Measurements from ENCODE around the gene STPG3. TPM values are rescaled to one million over a fixed set of nuclear protein-coding genes. Genes with fewer than 3 reads are reported as not detected.

STPG3 gene
- polyA plus RNA-seq, 1 of the 3 experiments (the other 2 are of a cell fraction), result not detected

GRCh38 chr9:137233143-137233980 lies 17.7 kb upstream of the STPG3 start:
- H3K9me2 ChIP-seq, result no peaks in the 10 kb centered on the region
- H3K4me3 ChIP-seq (ENCODE audit: low read depth in 2 of 2, low read length in 1 of 2), result no peak overlapping the region
- H3K4me2 ChIP-seq, result no peak overlapping the region
- peaks cover 12% of the 10 kb centered on the region for H3K79me2 ChIP-seq (ENCODE audit: insufficient read depth)
- POLR2A ChIA-PET, result no interaction called here
- no peak for DNase-seq
- H4K20me1 ChIP-seq (ENCODE audit: insufficient read depth), result no peaks in the 10 kb centered on the region
- no peaks in the 10 kb centered on the region for H3K27me3 ChIP-seq (ENCODE audit: insufficient read depth)
- no peak overlapping the region for H3K9ac ChIP-seq
- H3K27ac ChIP-seq (ENCODE audit: low read depth in 2 of 2, low read length in 1 of 2), result no peak overlapping the region
- H3K36me3 ChIP-seq (replicated peaks in 1 of 2; ENCODE audit: control insufficient read depth in 1 of 2, insufficient read depth in 2 of 2, low read length in 1 of 2), result no peaks in the 10 kb centered on the region
- H3K9me3 ChIP-seq, result no peaks in the 10 kb centered on the region
- H2AFZ ChIP-seq (ENCODE audit: low read depth), result no peak overlapping the region
- peaks cover 1 to 26% of the 10 kb centered on the region in 2 experiments; a peak in 2 of 4 replicates for H3K4me1 ChIP-seq (ENCODE audit: control insufficient read depth in 1 of 2, insufficient read depth in 2 of 2, low read depth in 1 of 2, low read length in 1 of 2)
- TF ChIP-seq YY1 (IDR thresholded peaks at IDR 0.05; ENCODE audit: low read depth), result no peak
- TF ChIP-seq SMC3 (IDR thresholded peaks at IDR 0.05; ENCODE audit: low read depth, low read length), result no peak
- no peak for TF ChIP-seq ZBTB33 (IDR thresholded peaks at IDR 0.05; ENCODE audit: borderline replicate concordance, low read depth)
- no peak for TF ChIP-seq EP300 (IDR thresholded peaks at IDR 0.05; ENCODE audit: borderline replicate concordance in 1 of 2, low read depth in 1 of 2, low read length in 1 of 2)
- no peak for TF ChIP-seq SIN3A (IDR thresholded peaks at IDR 0.05; ENCODE audit: borderline replicate concordance, low read depth, low read length)
- no peak for TF ChIP-seq FOXJ3 (CRISPR knock-in tag; IDR thresholded peaks at IDR 0.05)
- TF ChIP-seq TAF1 (IDR thresholded peaks at IDR 0.05; ENCODE audit: borderline replicate concordance, low read depth, low read length), result no peak
- TF ChIP-seq FOXM1 (IDR thresholded peaks at IDR 0.05; ENCODE audit: low read depth), result no peak
- TF ChIP-seq USF1 (IDR thresholded peaks at IDR 0.05; ENCODE audit: borderline replicate concordance, low read depth), result no peak
- TF ChIP-seq TCF12 (IDR thresholded peaks at IDR 0.05), result no peak
- no peak for TF ChIP-seq CHD2 (IDR thresholded peaks at IDR 0.05; ENCODE audit: low read length, partially characterized antibody)
- no peak for TF ChIP-seq NFIC (IDR thresholded peaks at IDR 0.05; ENCODE audit: borderline replicate concordance)
- no peak for TF ChIP-seq TEAD4 (IDR thresholded peaks at IDR 0.05; ENCODE audit: borderline replicate concordance, insufficient read depth)
- TF ChIP-seq NRF1 (IDR thresholded peaks at IDR 0.05; ENCODE audit: low read depth, low read length), result no peak
- no peak for TF ChIP-seq RAD21 (IDR thresholded peaks at IDR 0.05; ENCODE audit: low read length)
- TF ChIP-seq EZH2phosphoT487 (IDR thresholded peaks at IDR 0.05; ENCODE audit: borderline replicate concordance, low read depth), result no peak
- no peak for TF ChIP-seq USF2 (IDR thresholded peaks at IDR 0.05; ENCODE audit: borderline replicate concordance, low read depth, low read length)
- WGBS (ENCODE audit: low lambda C conversion rate), result 65% methylated on average over 14 of the region's 40 CpGs
- peaks cover 3% of the 10 kb centered on the region for H3F3A ChIP-seq (replicated peaks; ENCODE audit: insufficient read depth)
- CTCF ChIA-PET, result no interaction called here

All from SK-N-SH (cell line).